G401.6 (cell line): ENCODE data around the gene TFAP2A.
A peak's percentile ranks its signal among the peaks of the same experiment; 100 is the strongest.

Experiments
- FAIRE-seq: peaks from 2 replicates; lab custom pipeline; 2012; peaks lifted over from hg19 to GRCh38; lab: Jason Lieb, UNC

The TFAP2A gene

DNA sequence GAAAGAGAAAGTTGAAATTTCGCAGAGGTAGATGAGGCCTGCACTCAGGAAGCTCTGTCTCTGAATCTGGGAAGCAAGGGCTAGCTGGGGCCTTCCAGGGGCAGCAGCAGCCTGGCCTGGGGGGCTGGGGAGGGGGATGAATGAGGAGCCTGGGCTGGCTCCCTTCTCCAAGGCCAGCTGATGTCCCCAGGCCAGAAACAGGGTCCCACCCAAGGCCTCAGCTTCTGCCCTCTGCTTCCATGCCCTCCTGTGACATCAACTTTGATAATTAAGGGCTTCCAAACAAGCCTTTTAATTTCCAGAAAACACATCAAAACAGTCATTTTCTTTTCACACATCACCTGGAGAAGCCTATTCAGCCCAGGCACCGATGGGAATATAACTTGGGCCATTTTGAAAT, 15.4 kb downstream of the TFAP2A start:
- FAIRE-seq = no peak

DNA sequence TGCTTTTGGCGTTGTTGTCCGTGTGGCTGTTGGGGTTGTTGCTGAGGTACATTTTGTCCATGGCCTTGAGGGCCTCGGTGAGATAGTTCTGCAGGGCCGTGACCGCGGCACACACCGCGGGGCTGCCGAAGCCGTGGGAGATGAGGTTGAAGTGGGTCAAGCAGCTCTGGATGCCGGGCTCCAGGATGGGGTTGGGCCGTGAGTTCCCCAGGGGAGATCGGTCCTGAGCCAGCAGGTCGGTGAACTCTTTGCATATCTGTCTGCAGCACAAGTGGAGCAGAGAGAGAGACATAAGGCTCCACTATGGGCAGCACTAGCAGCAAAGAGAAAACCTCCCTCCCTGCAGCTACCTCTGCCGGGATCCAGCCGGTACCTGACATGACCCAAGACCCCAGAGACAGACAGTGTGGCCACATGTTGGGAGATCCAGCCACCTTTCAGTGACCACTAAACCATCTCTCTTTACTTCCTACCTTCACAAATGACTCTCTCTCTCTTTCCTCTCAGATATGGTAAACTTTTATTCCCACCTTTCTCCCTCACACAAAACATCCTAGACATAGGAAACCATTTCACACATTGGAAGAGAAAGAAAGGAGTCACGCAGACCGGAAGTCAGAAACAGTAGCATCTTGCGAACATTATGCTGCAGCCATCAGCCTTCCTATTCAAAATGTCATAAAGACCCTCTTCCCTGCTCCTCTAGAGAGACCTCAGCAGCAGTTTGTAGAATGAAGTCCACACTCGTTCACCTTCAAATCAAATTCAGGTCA, 16.2 kb downstream of the TFAP2A start:
- FAIRE-seq = no peak

GRCh38 chr6:10397756-10398445, 17.0 kb downstream of the TFAP2A start:
- FAIRE-seq = peak; percentile 70

GRCh38 chr6:10396785-10397184, 18.1 kb downstream of the TFAP2A start:
- FAIRE-seq = peak; percentile 63

DNA sequence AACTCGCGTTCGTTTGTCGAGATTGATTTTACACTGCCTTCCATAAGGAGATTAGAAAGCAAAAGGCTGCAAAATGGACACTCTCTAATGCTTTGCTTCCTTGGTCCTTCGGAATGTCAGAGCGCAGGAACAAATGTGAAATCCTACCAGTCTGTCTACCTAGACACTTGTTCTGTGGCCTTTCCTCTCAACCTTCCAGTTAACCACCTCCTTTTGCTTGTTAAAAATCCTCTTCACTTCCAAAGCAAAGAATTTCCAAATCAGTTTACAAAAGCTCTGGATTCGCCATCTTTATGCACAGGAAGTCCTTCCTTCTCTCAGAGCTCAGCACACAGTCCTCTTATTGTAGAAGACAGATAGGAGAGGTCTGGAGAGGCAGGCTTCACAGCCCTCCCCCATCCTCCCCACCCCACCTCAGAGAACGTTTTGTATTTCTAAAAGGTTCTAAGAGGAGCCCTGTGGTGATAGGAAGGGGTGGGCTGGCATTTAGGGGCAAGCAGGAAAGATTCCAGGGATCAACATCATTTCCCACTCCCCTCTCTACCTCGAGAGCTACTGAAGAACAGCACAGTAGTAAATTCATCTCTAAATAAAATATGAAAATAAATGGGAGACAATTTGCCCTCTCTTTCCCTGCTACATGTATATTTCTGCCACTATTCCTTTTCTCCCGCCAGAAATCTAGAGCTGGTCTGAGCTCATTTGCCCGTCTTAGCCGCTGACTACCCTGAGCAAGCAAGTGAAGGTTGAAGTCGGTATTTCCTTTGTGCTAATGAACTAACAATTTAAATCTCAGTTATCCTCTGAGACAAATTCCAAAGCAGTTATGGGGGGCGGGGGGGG, 18.9 kb downstream of the TFAP2A start:
- FAIRE-seq = no peak

- FAIRE-seq = peak; percentile 71
Measured at GRCh38 chr6:10395171-10395703, 19.6 kb downstream of the TFAP2A start.

- no peak for FAIRE-seq
Measured at GRCh38 chr6:10393544-10394225, 21.2 kb downstream of the TFAP2A start.

DNA sequence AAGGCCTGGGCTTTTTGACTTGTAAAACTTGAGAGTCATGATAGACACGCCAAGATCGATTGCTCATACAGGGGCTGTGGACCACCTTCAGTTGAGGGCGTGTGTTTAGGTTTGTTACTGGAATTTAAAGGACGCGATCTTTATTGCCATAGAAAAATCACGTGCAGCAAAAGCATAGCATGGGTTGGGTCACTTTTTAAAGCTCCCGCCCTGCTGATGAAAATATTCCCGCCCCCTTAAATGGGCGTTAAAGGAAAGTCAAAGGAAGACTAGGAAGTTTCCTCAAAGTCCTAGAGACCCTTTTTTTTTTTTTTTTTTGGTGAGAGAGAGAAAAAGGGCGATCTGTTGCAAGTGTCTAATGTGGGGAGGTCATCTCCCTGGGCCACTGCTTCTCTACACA, 23.1 kb downstream of the TFAP2A start:
- FAIRE-seq = no peak

DNA sequence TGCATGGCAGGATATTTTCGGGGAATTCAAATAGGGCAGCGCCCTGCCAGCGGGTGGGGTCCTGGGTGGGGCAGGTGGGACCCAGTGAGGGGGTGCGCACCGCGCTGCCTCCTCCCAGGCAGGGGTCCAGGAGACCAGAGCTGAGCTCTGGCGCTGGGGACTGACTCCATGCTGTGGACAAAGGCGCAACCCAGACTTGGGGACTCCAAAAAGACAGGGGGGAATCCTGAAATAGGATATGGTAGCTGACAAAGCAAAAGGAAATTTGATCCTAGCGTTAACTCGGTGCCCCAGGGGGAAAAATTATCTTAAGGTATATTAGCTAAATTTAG, 23.6 kb downstream of the TFAP2A start:
- FAIRE-seq = no peak

DNA sequence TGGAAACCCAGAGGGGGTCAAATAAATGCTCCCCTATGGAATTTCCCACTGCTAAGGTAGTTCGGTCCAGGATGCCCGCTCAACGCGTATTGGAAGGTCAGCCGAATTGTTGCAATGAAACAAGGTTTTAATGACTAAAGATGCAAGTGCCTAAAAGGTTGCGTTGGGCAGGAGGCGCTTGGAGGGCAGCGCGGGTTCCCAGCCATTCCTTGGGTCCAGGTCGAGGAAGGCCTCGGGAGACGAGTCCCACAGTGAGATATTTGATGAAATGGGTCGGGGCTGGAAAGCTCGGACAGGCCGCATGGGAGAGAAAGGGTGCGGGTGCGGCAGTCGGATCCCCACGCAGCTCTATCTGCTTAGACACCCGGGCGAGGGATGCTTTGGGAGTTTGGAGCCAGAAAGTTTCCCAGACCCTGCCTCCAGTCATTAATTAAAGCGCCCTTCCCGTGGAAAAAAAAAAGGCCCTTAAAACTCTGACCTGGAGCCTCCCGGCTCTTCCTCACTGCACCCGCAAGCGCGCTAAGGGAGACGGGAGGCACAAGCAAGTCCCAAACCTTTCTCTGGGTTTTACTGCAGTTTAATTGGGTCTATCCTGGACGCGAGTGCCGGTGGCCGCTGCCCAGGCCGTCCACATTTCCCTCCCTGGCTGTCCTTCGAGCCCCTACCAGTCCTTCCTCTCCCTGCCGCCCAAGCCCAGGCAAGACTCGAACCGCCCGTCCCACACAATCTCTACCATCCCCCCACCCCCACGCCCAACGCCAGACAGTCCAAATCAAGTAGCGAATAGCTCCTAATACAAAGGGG, 24.2 kb downstream of the TFAP2A start:
- no peak for FAIRE-seq

DNA sequence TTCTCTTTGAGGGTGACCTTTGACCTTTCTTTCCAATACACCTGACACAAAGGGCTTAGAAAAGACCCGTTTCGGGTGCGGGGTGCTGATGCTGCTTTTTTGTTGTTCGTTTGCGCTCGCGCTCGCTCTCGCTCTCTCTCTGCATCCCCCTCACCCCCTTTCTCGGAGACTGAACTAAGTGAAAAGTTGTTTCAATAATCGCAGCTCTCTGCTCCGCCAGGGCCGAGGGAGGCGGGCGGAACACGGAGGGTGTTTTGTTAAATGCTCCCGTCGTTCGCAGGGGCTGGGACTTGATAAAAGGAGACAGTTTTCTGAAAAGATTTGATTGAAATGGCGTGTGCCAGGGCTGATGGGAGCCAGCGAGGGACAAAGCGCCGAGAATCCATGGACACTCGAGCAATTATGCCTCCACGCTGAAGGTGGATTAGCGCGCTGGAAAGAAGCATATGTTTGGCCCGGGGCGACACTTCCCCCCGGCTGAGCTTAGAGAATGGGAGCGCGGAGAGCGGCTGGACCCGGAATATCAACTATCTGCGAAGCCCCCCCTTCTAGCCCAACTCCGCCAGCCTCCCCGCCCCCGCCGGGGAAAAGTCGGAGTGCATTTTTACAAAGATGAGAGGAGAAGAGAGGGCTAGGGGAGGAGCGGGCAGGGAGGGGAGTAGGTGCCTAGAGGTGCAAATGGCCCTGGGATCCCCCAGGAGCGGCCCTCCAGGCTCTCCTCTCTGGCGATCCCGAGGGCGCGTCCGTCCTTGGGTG, 25.0 kb downstream of the TFAP2A start:
- FAIRE-seq = no peak

DNA sequence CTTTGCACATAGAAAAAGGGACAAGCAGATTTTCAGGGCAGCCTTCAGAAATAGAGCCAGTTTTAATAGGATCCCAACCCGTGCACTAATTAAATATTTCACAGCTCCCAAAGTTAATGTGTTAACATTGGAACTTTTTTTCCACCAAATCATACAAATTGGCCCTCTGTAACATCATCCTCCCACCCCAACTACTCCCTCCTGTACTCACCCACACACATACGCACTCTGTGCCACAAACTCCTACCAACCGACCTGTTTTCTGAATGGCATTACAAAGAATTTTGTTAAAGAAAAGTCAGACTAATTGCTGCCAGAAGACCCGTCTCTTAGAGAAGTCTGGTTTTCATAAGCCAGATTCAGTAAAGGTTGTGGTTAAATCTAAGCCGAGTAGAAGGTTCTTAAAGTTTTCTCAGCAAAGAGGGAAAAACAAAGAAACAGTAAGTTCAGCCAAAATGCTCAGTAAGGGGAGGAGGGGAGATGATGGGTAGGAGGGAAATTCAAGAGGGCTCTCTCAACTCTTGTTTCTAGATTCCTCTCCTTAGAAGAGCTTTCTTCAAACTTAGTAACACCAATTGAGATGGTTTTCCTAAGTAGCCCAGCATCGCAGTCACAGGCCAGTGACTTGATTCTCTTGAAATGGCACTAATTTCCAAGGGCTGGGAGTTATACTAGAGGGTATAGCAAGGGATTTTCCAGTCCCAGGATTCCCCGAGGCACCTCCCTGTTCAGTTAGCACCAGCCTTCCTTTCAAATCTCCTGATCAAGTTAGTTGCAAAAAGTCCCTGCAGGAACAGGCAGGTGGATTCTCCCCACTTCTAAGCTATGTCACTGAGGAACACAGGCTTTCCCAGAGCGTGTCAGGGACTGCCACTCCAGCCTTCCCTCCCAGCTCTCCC, 27.9 kb downstream of the TFAP2A start:
- no peak for FAIRE-seq

- FAIRE-seq = no peak
Measured at GRCh38 chr6:10386220-10386619, 28.7 kb downstream of the TFAP2A start.

- FAIRE-seq = no peak
Measured at GRCh38 chr6:10385524-10386132, 29.2 kb downstream of the TFAP2A start.

DNA sequence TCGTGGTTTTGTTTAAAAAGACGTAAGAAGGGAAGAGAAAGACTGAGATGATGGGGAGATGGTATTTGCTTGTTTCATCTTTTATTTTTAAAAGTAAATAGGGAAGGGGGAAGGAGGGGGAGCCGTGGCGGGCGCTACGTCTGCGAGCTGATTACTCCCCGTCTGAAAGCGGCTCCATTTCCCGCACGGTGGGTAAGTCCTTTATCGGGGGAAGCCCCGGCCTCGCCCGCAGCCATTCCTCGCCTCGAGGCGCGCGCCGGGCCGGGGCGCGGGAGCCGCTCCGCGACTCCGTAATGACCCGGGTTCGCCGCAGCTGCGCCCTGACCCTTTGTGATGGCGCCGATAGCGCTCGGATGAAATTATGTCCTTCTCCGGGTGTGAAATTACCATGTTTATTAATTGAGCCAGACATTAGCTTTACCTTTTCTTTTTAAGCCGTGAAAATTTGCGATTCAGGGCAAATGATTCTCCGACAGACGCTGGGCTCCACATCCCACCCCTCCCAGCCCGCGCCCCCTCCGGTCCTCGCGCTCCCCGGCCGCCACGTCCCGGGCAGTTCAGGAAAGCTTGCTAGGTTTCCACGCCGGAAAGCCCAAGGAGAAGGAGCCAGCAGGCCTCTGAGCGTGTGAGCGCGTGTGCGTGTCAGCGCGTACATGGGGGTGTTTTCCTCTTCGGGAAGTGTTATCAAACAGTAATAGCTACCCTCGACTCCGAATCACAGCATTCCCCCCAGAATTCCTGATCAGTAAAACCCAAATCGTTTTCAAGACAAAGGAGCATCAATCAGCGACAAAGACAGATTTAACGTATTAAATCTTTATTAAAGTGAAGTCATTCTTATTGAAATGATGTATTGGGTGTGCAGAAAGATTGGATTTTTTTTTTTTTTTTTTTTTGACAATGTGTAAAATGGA, 30.0 kb downstream of the TFAP2A start:
- no peak for FAIRE-seq

- FAIRE-seq = no peak
Measured at GRCh38 chr6:10384091-10384609, 30.7 kb downstream of the TFAP2A start.

- no peak for FAIRE-seq
Measured at GRCh38 chr6:10383331-10384090, 31.4 kb downstream of the TFAP2A start.
